Testis (tissue), 2 donors: ENCODE measurements around the gene NOS1AP.

Source experiments
- CTCF ChIP-seq, 3 experiments: fragments of 450-650 bp in 2 of 3; fragments of 200-600 bp in 1 of 3; sonication (generic) in 1 of 3; IDR thresholded peaks; one replicate each; pipeline ENCODE4 v1.5.1; 2016 to 2019; ENCODE audit warnings: antibody characterized with exemption in 3 of 3, mild to moderate bottlenecking in 2 of 3, moderate library complexity in 1 of 3
- POLR2A ChIP-seq: fragments of 450-650 bp; IDR thresholded peaks from one replicate; pipeline ENCODE4 v1.6.1; 2017; ENCODE audit warnings: antibody characterized with exemption, mild to moderate bottlenecking, moderate library complexity

- TF ChIP-seq CTCF (IDR thresholded peaks at IDR 0.05), result no peak
- no peak for TF ChIP-seq POLR2A
Measured at GRCh38 chr1:162029157-162029556, 40.3 kb upstream of the NOS1AP start.
